CD8-positive, alpha-beta memory T cell (primary cell): ENCODE measurements around the gene ITGA8. TPM values are rescaled to one million over a fixed set of nuclear protein-coding genes. Genes with fewer than 3 reads are reported as not detected.
"Not testable (repeated sequence)": the region's sequence is repeated elsewhere in the genome, so short reads cannot be mapped to it uniquely, and the experiment has no call there.

ENCODE experiments used
- CTCF ChIA-PET: fragments of 350-600 bp; sonication (Branson Sonifier 250); formaldehyde crosslinking; loops from one replicate; lab custom pipeline; 2021; ENCODE audit warnings: antibody characterized with exemption; lab: Charles Lee
- POLR2A ChIA-PET: fragments of 350-600 bp; sonication (Branson Sonifier 250); formaldehyde crosslinking; loops from one replicate; lab custom pipeline; 2021; ENCODE audit warnings: antibody characterized with exemption; lab: Charles Lee
- DNase-seq, 5 donors: peaks; one replicate each; pipeline versions ENCODE4 v3.0.0 to v3.0.0-alpha.2; 2020 to 2022; ENCODE audit warnings: mixed read lengths in 1 of 5
- H3K27ac ChIP-seq: one replicate; pipeline ENCODE4 v1.7.0; 2013; ENCODE audit warnings: low read depth, mild to moderate bottlenecking, low read length, moderate library complexity
- H3K27me3 ChIP-seq: 2 replicates; pipeline ENCODE4 v1.7.0; 2013; ENCODE audit warnings: low read length, mild to moderate bottlenecking; ENCODE audit not compliant: insufficient read depth, poor library complexity, severe bottlenecking
- H3K36me3 ChIP-seq: 2 replicates; pipeline ENCODE4 v1.7.0; 2013; ENCODE audit warnings: mild to moderate bottlenecking, low read length, moderate library complexity; ENCODE audit not compliant: insufficient read depth
- H3K4me1 ChIP-seq: 2 replicates; pipeline ENCODE4 v1.7.0; 2013; ENCODE audit warnings: mild to moderate bottlenecking, low read length, moderate library complexity; ENCODE audit not compliant: insufficient read depth
- H3K4me3 ChIP-seq: 2 replicates; pipeline ENCODE4 v1.7.0; 2013; ENCODE audit warnings: mild to moderate bottlenecking, low read length
- H3K9me3 ChIP-seq: 2 replicates; pipeline ENCODE4 v1.7.0; 2013; ENCODE audit warnings: mild to moderate bottlenecking, low read length
- H3K27ac Mint-ChIP-seq, 8 donors: one replicate each; pipeline ENCODE4 v1.8.0; 2020 to 2021; ENCODE audit warnings: mixed read lengths in 8 of 8, mild to moderate bottlenecking in 6 of 8, inconsistent platforms in 3 of 8, moderate library complexity in 3 of 8
- H3K27me3 Mint-ChIP-seq, 2 donors: one replicate each; pipeline ENCODE4 v1.8.0; 2020 to 2021; ENCODE audit warnings: mixed read lengths in 2 of 2, mild to moderate bottlenecking in 1 of 2, moderate library complexity in 1 of 2
- H3K36me3 Mint-ChIP-seq, 3 donors: one replicate each; pipeline ENCODE4 v1.8.0; 2020 to 2021; ENCODE audit warnings: mixed read lengths in 3 of 3, inconsistent platforms in 1 of 3, mild to moderate bottlenecking in 1 of 3
- H3K4me1 Mint-ChIP-seq, 3 donors: one replicate each; pipeline ENCODE4 v1.8.0; 2020 to 2021; ENCODE audit warnings: mixed read lengths in 3 of 3, inconsistent platforms in 1 of 3, mild to moderate bottlenecking in 1 of 3
- H3K4me3 Mint-ChIP-seq, 7 donors: one replicate each; pipeline ENCODE4 v1.8.0; 2020 to 2021; ENCODE audit warnings: mixed read lengths in 7 of 7, mild to moderate bottlenecking in 6 of 7, moderate library complexity in 4 of 7, inconsistent platforms in 2 of 7
- H3K9me3 Mint-ChIP-seq, 5 donors: one replicate each; pipeline ENCODE4 v1.8.0; 2020 to 2022; ENCODE audit warnings: mixed read lengths in 5 of 5, mild to moderate bottlenecking in 3 of 5, moderate library complexity in 2 of 5, inconsistent platforms in 1 of 5
- polyA plus RNA-seq: library from polyadenylated mRNA; unstranded; fragments of 300-500 nt; fragmentation: Illumina TruSeq; gene quantifications from one replicate; pipeline ENCODE4 v1.2.3, GENCODE V29; 2021
- total RNA-seq, 2 experiments: library from RNA; stranded (reverse); gene quantifications; one replicate each; pipeline ENCODE4 v1.2.3, GENCODE V29; 2021

ITGA8 gene
- total and polyA plus RNA-seq, 3 experiments from 2014 or later: not detected

GRCh38 chr10:15636446-15636845 is 83.3 kb downstream of the ITGA8 start:
- H3K4me1 Mint-ChIP-seq: no peaks in the 10 kb centered on the region
- peaks cover 0 to 2% (median 0%) of the 10 kb centered on the region in 5 donors for H3K9me3 Mint-ChIP-seq
- no peaks in the 10 kb centered on the region for H3K27me3 ChIP-seq
- no peaks in the 10 kb centered on the region for H3K4me1 ChIP-seq
- POLR2A ChIA-PET: no interaction called here
- no peaks in the 10 kb centered on the region for H3K36me3 ChIP-seq
- no peak for DNase-seq
- no peak overlapping the region for H3K27ac ChIP-seq
- no peak overlapping the region for H3K27ac Mint-ChIP-seq
- peaks cover 0 to 14% of the 10 kb centered on the region in 2 donors for H3K27me3 Mint-ChIP-seq
- CTCF ChIA-PET: no interaction called here
- no peaks in the 10 kb centered on the region for H3K36me3 Mint-ChIP-seq
- H3K4me3 ChIP-seq: no peak overlapping the region
- H3K9me3 ChIP-seq: no peaks in the 10 kb centered on the region
- H3K4me3 Mint-ChIP-seq: no peak overlapping the region

- Histone ChIP-seq H3K27me3 (no peaks in the 10 kb centered on the region), H3K27ac (no peak overlapping the region), H3K4me1 (no peaks in the 10 kb centered on the region), H3K9me3 (no peaks in the 10 kb centered on the region), H3K36me3 (no peaks in the 10 kb centered on the region), H3K4me3 (no peak overlapping the region)
- Mint-ChIP-seq H3K36me3 (no peaks in the 10 kb centered on the region), H3K9me3 (peaks cover 0 to 3% (median 1%) of the 10 kb centered on the region in 5 donors), H3K4me3 (no peak overlapping the region), H3K4me1 (no peaks in the 10 kb centered on the region), H3K27me3 (peaks cover 1 to 7% of the 10 kb centered on the region in 2 donors), H3K27ac (no peak overlapping the region)
- POLR2A ChIA-PET: no interaction called here
- DNase-seq: no peak
- CTCF ChIA-PET: no interaction called here
These were observed 87.1 kb downstream of the ITGA8 start for GRCh38 chr10:15632456-15633091.

DNA sequence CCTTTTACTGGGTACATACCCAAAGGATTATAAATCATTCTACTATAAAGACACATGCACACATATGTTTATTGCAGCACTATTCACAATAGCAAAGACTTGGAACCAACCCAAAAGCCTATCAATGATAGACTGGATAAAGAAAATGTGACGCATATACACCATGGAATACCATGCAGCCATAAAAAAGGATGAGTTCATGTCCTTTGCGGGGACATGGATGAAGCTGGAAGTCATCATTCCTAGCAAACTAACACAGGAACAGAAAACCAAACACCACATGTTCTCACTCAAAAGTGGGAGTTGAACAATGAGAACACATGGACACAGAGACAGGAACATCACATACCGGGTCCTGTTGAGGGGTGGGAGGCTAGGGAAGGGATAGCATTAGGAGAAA is 88.5 kb downstream of the ITGA8 start:
- H3K27ac ChIP-seq, H3K4me3 ChIP-seq, H3K9me3 ChIP-seq, H3K27me3 ChIP-seq, H3K27me3 Mint-ChIP-seq, H3K4me1 Mint-ChIP-seq, POLR2A ChIA-PET, H3K9me3 Mint-ChIP-seq, H3K36me3 Mint-ChIP-seq, H3K4me3 Mint-ChIP-seq, DNase-seq, H3K4me1 ChIP-seq, H3K36me3 ChIP-seq, CTCF ChIA-PET, H3K27ac Mint-ChIP-seq: not testable (repeated sequence)

DNA sequence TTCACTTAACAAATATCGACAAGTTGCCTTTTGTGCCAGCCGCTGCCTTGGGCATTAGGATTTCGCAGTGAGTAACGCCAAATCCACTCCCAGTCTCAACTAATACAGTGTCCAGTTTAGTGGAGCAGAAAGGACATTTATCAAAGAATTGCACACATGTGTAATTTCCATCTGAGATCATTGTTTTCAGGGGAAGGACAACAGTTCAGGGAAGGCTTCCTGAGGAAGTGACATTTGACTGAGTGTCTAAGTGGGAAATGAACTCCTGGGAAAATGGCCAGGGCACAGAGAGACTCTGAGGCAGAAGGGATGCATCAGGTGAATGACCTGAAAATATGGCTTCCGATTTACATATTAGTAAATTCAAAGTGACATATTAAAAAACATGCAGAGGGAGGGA is 89.4 kb downstream of the ITGA8 start:
- H3K9me3 Mint-ChIP-seq: peaks cover 0 to 3% (median 0%) of the 10 kb centered on the region in 5 donors
- CTCF ChIA-PET: no interaction called here
- no peak for DNase-seq
- no peaks in the 10 kb centered on the region for H3K4me1 Mint-ChIP-seq
- Histone ChIP-seq H3K27ac (no peak overlapping the region), H3K27me3 (no peaks in the 10 kb centered on the region), H3K9me3 (no peaks in the 10 kb centered on the region), H3K4me3 (no peak overlapping the region), H3K36me3 (no peaks in the 10 kb centered on the region), H3K4me1 (no peaks in the 10 kb centered on the region)
- no peaks in the 10 kb centered on the region for H3K36me3 Mint-ChIP-seq
- H3K4me3 Mint-ChIP-seq: no peak overlapping the region
- POLR2A ChIA-PET: no interaction called here
- peaks cover 0 to 1% of the 10 kb centered on the region in 2 donors for H3K27me3 Mint-ChIP-seq
- H3K27ac Mint-ChIP-seq: no peak overlapping the region

DNA sequence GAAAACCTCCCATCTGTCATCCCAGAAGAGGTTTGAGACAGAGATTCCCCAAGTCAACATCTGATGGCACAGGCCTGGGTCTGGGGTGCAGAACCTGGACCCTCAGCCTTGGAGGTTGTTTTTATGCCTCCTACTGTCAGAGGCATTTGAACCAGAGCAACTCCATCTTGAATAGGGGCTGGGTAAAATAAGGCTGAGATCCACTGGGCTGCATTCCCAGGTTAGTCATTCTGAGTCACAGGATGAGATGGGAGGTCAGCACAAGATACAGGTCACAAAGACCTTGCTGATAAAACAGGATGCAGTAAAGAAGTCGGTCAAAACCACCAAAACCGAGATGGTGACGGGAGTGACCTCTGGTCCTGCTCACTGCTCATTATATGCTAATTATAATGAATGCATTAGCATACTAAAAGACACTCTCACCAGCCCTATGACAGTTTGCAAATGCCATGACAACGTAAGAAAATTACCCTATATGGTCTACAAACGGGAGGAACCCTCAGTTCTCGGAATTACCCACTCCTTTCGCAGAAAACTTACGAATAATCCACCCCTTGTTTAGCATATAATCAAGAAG is 92.0 kb downstream of the ITGA8 start:
- DNase-seq: no peak
- H3K36me3 Mint-ChIP-seq: no peaks in the 10 kb centered on the region
- no peaks in the 10 kb centered on the region for H3K4me1 Mint-ChIP-seq
- ChIA-PET CTCF (no interaction called here), POLR2A (no interaction called here)
- no peak overlapping the region for H3K4me3 Mint-ChIP-seq
- H3K4me3 ChIP-seq: no peak overlapping the region
- H3K27ac ChIP-seq: no peak overlapping the region
- no peaks in the 10 kb centered on the region for H3K9me3 ChIP-seq
- no peak overlapping the region for H3K27ac Mint-ChIP-seq
- H3K27me3 Mint-ChIP-seq: peaks cover 0 to 1% of the 10 kb centered on the region in 2 donors
- no peaks in the 10 kb centered on the region for H3K36me3 ChIP-seq
- H3K9me3 Mint-ChIP-seq: peaks cover 0 to 3% (median 2%) of the 10 kb centered on the region in 5 donors
- no peaks in the 10 kb centered on the region for H3K27me3 ChIP-seq
- no peaks in the 10 kb centered on the region for H3K4me1 ChIP-seq

DNA sequence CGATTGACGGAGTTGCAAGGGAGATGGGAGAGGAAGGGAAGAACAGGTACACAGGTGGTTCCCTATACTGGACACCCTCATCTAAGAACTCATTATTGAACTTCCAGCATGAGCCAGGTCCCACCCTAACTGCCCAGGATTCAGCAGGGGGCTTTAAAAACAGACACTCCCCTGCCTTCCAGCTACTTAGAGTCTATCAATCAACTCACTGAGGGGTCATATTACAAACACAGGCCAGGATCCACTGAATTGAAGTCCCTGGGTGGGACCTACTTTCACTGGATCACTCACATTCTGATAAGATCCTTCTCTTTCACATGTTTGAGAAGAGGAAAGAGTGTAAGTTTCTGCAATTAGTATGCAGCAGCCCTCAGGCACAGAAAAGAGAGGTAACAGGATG is 92.8 kb downstream of the ITGA8 start:
- CTCF ChIA-PET: no interaction called here
- H3K9me3 ChIP-seq: no peaks in the 10 kb centered on the region
- no peak overlapping the region for H3K27ac Mint-ChIP-seq
- H3K4me1 Mint-ChIP-seq: no peaks in the 10 kb centered on the region
- H3K4me1 ChIP-seq: no peaks in the 10 kb centered on the region
- H3K27ac ChIP-seq: no peak overlapping the region
- no peaks in the 10 kb centered on the region for H3K36me3 Mint-ChIP-seq
- H3K4me3 ChIP-seq: no peak overlapping the region
- H3K9me3 Mint-ChIP-seq: peaks cover 0 to 3% (median 2%) of the 10 kb centered on the region in 5 donors
- H3K36me3 ChIP-seq: no peaks in the 10 kb centered on the region
- H3K4me3 Mint-ChIP-seq: no peak overlapping the region
- H3K27me3 ChIP-seq: no peaks in the 10 kb centered on the region
- H3K27me3 Mint-ChIP-seq: peaks cover 0 to 1% of the 10 kb centered on the region in 2 donors
- DNase-seq: no peak
- POLR2A ChIA-PET: no interaction called here

DNA sequence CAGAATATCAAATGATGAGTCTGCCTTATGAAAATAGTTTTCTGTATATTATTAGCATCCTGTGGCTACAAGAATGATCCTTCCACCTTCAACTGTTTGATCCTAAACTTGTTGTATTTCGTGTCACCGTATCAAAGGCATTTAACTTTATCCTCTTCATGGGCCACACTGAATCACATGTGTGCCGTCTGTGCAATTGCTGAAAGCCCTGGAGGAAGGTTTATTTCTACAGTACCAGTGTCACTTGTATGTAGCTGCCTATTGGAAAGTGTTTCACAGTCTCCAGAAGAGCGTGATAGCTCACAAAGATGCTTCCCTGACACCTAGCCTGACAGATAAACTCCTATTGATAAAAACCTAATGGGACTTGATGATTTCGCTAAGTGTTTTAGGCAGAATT is 94.5 kb downstream of the ITGA8 start:
- CTCF ChIA-PET: no interaction called here
- Histone ChIP-seq H3K27ac (no peak overlapping the region), H3K9me3 (no peaks in the 10 kb centered on the region), H3K4me1 (no peaks in the 10 kb centered on the region), H3K27me3 (no peaks in the 10 kb centered on the region), H3K4me3 (no peak overlapping the region), H3K36me3 (no peaks in the 10 kb centered on the region)
- Mint-ChIP-seq H3K27ac (no peak overlapping the region), H3K36me3 (no peaks in the 10 kb centered on the region), H3K4me1 (no peaks in the 10 kb centered on the region), H3K27me3 (peaks cover 4% of the 10 kb centered on the region in 2 donors), H3K9me3 (peaks cover 0 to 3% (median 0%) of the 10 kb centered on the region in 5 donors), H3K4me3 (no peak overlapping the region)
- POLR2A ChIA-PET: no interaction called here
- no peak for DNase-seq

- Mint-ChIP-seq H3K9me3 (peaks cover 0 to 3% (median 0%) of the 10 kb centered on the region in 5 donors), H3K27me3 (peaks cover 4% of the 10 kb centered on the region in 2 donors), H3K4me3 (no peak overlapping the region), H3K36me3 (no peaks in the 10 kb centered on the region), H3K4me1 (no peaks in the 10 kb centered on the region), H3K27ac (no peak overlapping the region)
- no peaks in the 10 kb centered on the region for H3K36me3 ChIP-seq
- ChIA-PET CTCF (no interaction called here), POLR2A (no interaction called here)
- H3K4me1 ChIP-seq: no peaks in the 10 kb centered on the region
- no peaks in the 10 kb centered on the region for H3K27me3 ChIP-seq
- DNase-seq: no peak
- no peak overlapping the region for H3K27ac ChIP-seq
- no peak overlapping the region for H3K4me3 ChIP-seq
- H3K9me3 ChIP-seq: no peaks in the 10 kb centered on the region
These were observed 95.1 kb downstream of the ITGA8 start for GRCh38 chr10:15624401-15625196.
